MCF 10A (cell line): ENCODE results near the gene GPR132. TPM values are rescaled to one million over a fixed set of nuclear protein-coding genes. Genes with fewer than 3 reads are reported as not detected.

ENCODE experiments used
- BruUV-seq: library from RNA; stranded (reverse); fragments of 400-500 nt; replicated peaks from 2 replicates; lab custom pipeline; 2021; lab: Mats Ljungman, UMichigan
- CTCF ChIA-PET: fragments of 300-600 bp; sonication (Branson Sonifier 250); formaldehyde crosslinking; extraction: SDS; loops from one replicate; lab custom pipeline; 2021; ENCODE audit warnings: antibody characterized with exemption, inconsistent platforms; lab: Yijun Ruan, JAX
- POLR2A ChIA-PET: fragments of 300-600, 350-650 bp; sonication (Branson Sonifier 250); formaldehyde crosslinking; extraction: SDS; loops from one replicate; lab custom pipeline; 2020; ENCODE audit warnings: antibody characterized with exemption, inconsistent platforms; lab: Yijun Ruan, JAX
- DNase-seq: peaks from one replicate; pipeline ENCODE4 v3.0.0-alpha.2; 2018; ENCODE audit not compliant: unreplicated experiment
- H3K27ac Mint-ChIP-seq: one replicate; pipeline ENCODE4 v1.8.0; 2022; ENCODE audit warnings: mild to moderate bottlenecking, low read depth, mixed read lengths; ENCODE audit not compliant: unreplicated experiment
- H3K27me3 Mint-ChIP-seq: one replicate; pipeline ENCODE4 v1.8.0; 2022; ENCODE audit warnings: mixed read lengths; ENCODE audit not compliant: insufficient read depth, unreplicated experiment
- H3K36me3 Mint-ChIP-seq: one replicate; pipeline ENCODE4 v1.8.0; 2022; ENCODE audit warnings: mild to moderate bottlenecking, moderate library complexity, mixed read lengths; ENCODE audit not compliant: insufficient read depth, unreplicated experiment
- H3K4me1 Mint-ChIP-seq: one replicate; pipeline ENCODE4 v1.8.0; 2022; ENCODE audit warnings: mixed read lengths; ENCODE audit not compliant: insufficient read depth, unreplicated experiment
- H3K4me3 Mint-ChIP-seq: one replicate; pipeline ENCODE4 v1.8.0; 2022; ENCODE audit warnings: mild to moderate bottlenecking, moderate library complexity, mixed read lengths; ENCODE audit not compliant: unreplicated experiment
- H3K9me3 Mint-ChIP-seq: one replicate; pipeline ENCODE4 v1.8.0; 2022; ENCODE audit warnings: mixed read lengths; ENCODE audit not compliant: unreplicated experiment
- CTCF ChIP-seq: fragments of 200-600 bp; IDR thresholded peaks from one replicate; pipeline ENCODE4 v1.8.0; 2022; ENCODE audit warnings: antibody characterized with exemption, mild to moderate bottlenecking; ENCODE audit not compliant: unreplicated experiment
- intact Hi-C: fragments of 100-400 bp; cut with micrococcal nuclease; formaldehyde crosslinking; loops from 2 replicates; pipeline ENCODE4 v1.14.1; 2022
- total RNA-seq: library from RNA; stranded (reverse); gene quantifications from 2 replicates; pipeline ENCODE4 v1.2.3, GENCODE V29; 2022

Gene GPR132
- total RNA-seq, 1 experiment from 2014 or later: 0.42 TPM

- no peaks in the 10 kb centered on the region for H3K9me3 Mint-ChIP-seq
- H3K36me3 Mint-ChIP-seq: no peaks in the 10 kb centered on the region
- BruUV-seq: no TSS peak
- H3K4me3 Mint-ChIP-seq: no peak overlapping the region
- TF ChIP-seq CTCF: no peak
- ChIA-PET CTCF (interaction anchor here (0.7 to 2.5 kb wide), 8 partner anchors 9 to 56 kb away, joined by 3 to 12 read pairs (median 4); no protein-coding TSS in a partner anchor), POLR2A (interaction anchor here (1.1 to 1.5 kb wide), 4 partner anchors 10 to 19 kb away, joined by 3 read pairs; no protein-coding TSS in a partner anchor)
- intact Hi-C loops: no loop called here
- H3K4me1 Mint-ChIP-seq: peaks cover 5% of the 10 kb centered on the region
- H3K27ac Mint-ChIP-seq: no peak overlapping the region
- peaks cover 57% of the 10 kb centered on the region for H3K27me3 Mint-ChIP-seq
- DNase-seq: no peak
Observed at GRCh38 chr14:105107781-105108515, 42.7 kb upstream of the GPR132 start.

DNA sequence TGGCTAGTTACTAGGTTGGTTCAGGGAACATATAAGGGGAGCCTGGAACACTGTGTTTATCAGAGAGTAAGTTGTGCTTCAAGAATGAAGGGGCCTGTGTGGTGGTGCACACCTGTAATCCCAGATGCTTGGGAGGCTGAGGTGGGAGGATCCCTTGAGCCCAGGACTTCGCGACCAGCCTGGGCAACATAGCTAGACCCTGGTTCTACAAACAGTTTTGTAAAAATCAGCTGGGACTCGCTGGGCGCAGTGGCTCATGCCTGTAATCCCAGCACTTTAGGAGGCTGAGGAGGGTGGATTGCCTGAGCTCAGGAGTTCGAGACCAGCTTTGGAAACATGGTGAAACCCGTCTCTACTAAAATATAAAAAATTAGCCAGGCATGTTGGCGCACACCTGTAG, 42.1 kb upstream of the GPR132 start:
- no peak for TF ChIP-seq CTCF
- Mint-ChIP-seq H3K27me3 (peaks cover 63% of the 10 kb centered on the region), H3K4me1 (peaks cover 5% of the 10 kb centered on the region), H3K27ac (no peak overlapping the region), H3K36me3 (no peaks in the 10 kb centered on the region), H3K9me3 (no peaks in the 10 kb centered on the region), H3K4me3 (no peak overlapping the region)
- intact Hi-C loops: no loop called here
- ChIA-PET CTCF (interaction anchor here (0.7 to 2.5 kb wide), 8 partner anchors 9 to 56 kb away, joined by 3 to 12 read pairs (median 4); no protein-coding TSS in a partner anchor), POLR2A (interaction anchor here (1.1 to 1.5 kb wide), 4 partner anchors 9 to 20 kb away, joined by 3 read pairs; no protein-coding TSS in a partner anchor)
- no peak for DNase-seq
- BruUV-seq: no TSS peak

DNA sequence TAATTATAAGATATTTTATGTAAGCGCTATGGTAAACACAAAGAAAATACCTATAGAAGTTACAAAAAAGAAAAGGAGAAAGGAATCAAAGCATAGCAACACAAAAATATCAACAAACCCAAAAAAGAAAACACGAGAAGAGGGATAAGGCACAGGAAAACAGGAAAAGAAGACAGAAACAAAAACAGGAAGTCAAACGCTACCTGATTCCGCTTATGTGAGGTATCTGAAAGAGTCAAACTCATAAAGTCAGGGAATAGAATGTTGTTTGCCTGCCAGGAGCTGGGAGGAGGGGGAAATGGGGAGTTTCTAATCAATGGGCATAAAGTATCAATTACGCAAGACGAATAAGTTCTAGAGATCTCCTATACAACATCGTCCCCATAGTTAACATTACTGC, 39.9 kb upstream of the GPR132 start:
- no peak for TF ChIP-seq CTCF
- no peak for DNase-seq
- Mint-ChIP-seq H3K36me3 (no peaks in the 10 kb centered on the region), H3K9me3 (no peaks in the 10 kb centered on the region), H3K4me3 (no peak overlapping the region), H3K27me3 (peaks cover 67% of the 10 kb centered on the region), H3K27ac (no peak overlapping the region), H3K4me1 (peaks cover 5% of the 10 kb centered on the region)
- intact Hi-C loops: no loop called here
- ChIA-PET POLR2A (interaction anchor here (0.6 kb wide), 1 partner anchor 13 kb away, joined by 3 read pairs; no protein-coding TSS in a partner anchor), CTCF (interaction anchor here (0.6 to 1.0 kb wide), 3 partner anchors 15 to 147 kb away, joined by 3 read pairs; no protein-coding TSS in a partner anchor)
- BruUV-seq: no TSS peak

- Mint-ChIP-seq H3K4me1 (no peaks in the 10 kb centered on the region), H3K27me3 (peaks cover 57% of the 10 kb centered on the region), H3K36me3 (no peaks in the 10 kb centered on the region), H3K27ac (no peak overlapping the region), H3K4me3 (no peak overlapping the region), H3K9me3 (peaks cover 14% of the 10 kb centered on the region)
- no TSS peak for BruUV-seq
- no peak for DNase-seq
- intact Hi-C loops: no loop called here
- POLR2A ChIA-PET: no interaction called here
- CTCF ChIA-PET: interaction anchor here (0.7 to 1.7 kb wide), 3 partner anchors 13 to 350 kb away, joined by 3 to 7 read pairs (median 3); partner anchors contain the start of gene SIVA1
- no peak for TF ChIP-seq CTCF
Observed at GRCh38 chr14:105102893-105103292, 37.7 kb upstream of the GPR132 start.
